ENCODE data around the gene BOK.

GRCh38 chr2:241555711-241556110 is 2.8 kb upstream of the BOK start:
- TF ChIP-seq REST (IDR thresholded peaks at IDR 0.05; ENCODE audit: borderline replicate concordance) (no peak), EZH2 (IDR thresholded peaks at IDR 0.05; ENCODE audit: borderline replicate concordance, insufficient read depth, low read length, poor library complexity, severe bottlenecking) (no peak)

Data from neural cell (in vitro differentiated cells).